ENCODE results near the gene APOE.
A peak's percentile ranks its signal among the peaks of the same experiment; 100 is the strongest.
"Not testable (repeated sequence)": the region's sequence is repeated elsewhere in the genome, so short reads cannot be mapped to it uniquely, and the experiment has no call there.

Gene APOE

GRCh38 chr19:44912854-44913253 lies 7.3 kb downstream of the APOE start:
- no peak for DNase-seq

- DNase-seq, result not testable (repeated sequence)
Observed at GRCh38 chr19:44913512-44914432, 8.2 kb downstream of the APOE start.

- DNase-seq, result peak; percentile 99
Observed at GRCh38 chr19:44914433-44915206, 9.0 kb downstream of the APOE start, which contains the start of gene APOC1. TSS of gene APOC1 (plus strand) at chr19:44914608. CDS start at chr19:44914892, 284 bp downstream.

GRCh38 chr19:44924243-44924725 lies 18.7 kb downstream of the APOE start:
- DNase-seq, result no peak

GRCh38 chr19:44925114-44925891 lies 19.7 kb downstream of the APOE start:
- no peak for DNase-seq

GRCh38 chr19:44926245-44927077 lies 20.9 kb downstream of the APOE start:
- DNase-seq, result peak; percentile 57

GRCh38 chr19:44927746-44928145 lies 22.1 kb downstream of the APOE start:
- no peak for DNase-seq

GRCh38 chr19:44930088-44930487 lies 24.5 kb downstream of the APOE start:
- DNase-seq, result no peak

- DNase-seq, result no peak
Observed at GRCh38 chr19:44931541-44931940, 25.9 kb downstream of the APOE start.

GRCh38 chr19:44939668-44940067 lies 34.1 kb downstream of the APOE start:
- DNase-seq, result no peak

- DNase-seq, result no peak
Observed at GRCh38 chr19:44942067-44942571, 36.5 kb downstream of the APOE start, which contains the start of gene APOC4. TSS of gene APOC4 (plus strand) at chr19:44942237. CDS start at chr19:44942278, 41 bp downstream.

GRCh38 chr19:44943801-44944249 lies 38.2 kb downstream of the APOE start:
- no peak for DNase-seq

GRCh38 chr19:44947041-44947581 lies 41.5 kb downstream of the APOE start:
- DNase-seq, result no peak

GRCh38 chr19:44948237-44948636 lies 42.6 kb downstream of the APOE start:
- no peak for DNase-seq

- no peak for DNase-seq
Observed at GRCh38 chr19:44948763-44949374, 43.3 kb downstream of the APOE start.

- DNase-seq, result no peak
Observed at GRCh38 chr19:44949550-44949949, 44.0 kb downstream of the APOE start.

GRCh38 chr19:44951179-44952159 lies 45.9 kb downstream of the APOE start:
- DNase-seq, result peak; percentile 73

GRCh38 chr19:44954278-44954648 lies 48.7 kb downstream of the APOE start:
- DNase-seq, result no peak

Data from retina (tissue), 1 donor.